Esophagus muscularis mucosa (tissue), 4 donors: ENCODE results near the gene FAM199X. TPM values are rescaled to one million over a fixed set of nuclear protein-coding genes. Genes with fewer than 3 reads are reported as not detected.

Experiments
- DNase-seq: peaks from one replicate; pipeline ENCODE4 v3.0.0-alpha.2; 2017; ENCODE audit errors: extremely low spot score
- H3K27ac ChIP-seq, 4 donors: fragments of 200-600 bp; sonication (generic); replicated peaks in 1 of 4; 1 replicate in 3 of 4; 2 replicates in 1 of 4; pipeline ENCODE4 v1.5.1; 2016 to 2019; ENCODE audit warnings: mild to moderate bottlenecking in 1 of 4
- H3K27me3 ChIP-seq, 4 donors: fragments of 200-600 bp; sonication (generic); one replicate each; pipeline versions ENCODE4 v1.5.1 to v1.6.0; 2016 to 2019
- H3K36me3 ChIP-seq, 4 donors: fragments of 200-600 bp; sonication (generic); one replicate each; pipeline ENCODE4 v1.5.1; 2016 to 2019
- H3K4me1 ChIP-seq, 4 donors: fragments of 200-600 bp; sonication (generic); one replicate each; pipeline ENCODE4 v1.5.1; 2016 to 2019
- H3K4me3 ChIP-seq, 4 donors: fragments of 200-600 bp; sonication (generic); 1 replicate in 2 of 4; 2 replicates in 2 of 4; pipeline ENCODE4 v1.5.1; 2016 to 2019; ENCODE audit warnings: mild to moderate bottlenecking in 4 of 4, moderate library complexity in 1 of 4
- H3K9me3 ChIP-seq, 4 donors: fragments of 200-600 bp; sonication (generic); 1 replicate in 3 of 4; 2 replicates in 1 of 4; pipeline ENCODE4 v1.5.1; 2016 to 2019
- CTCF ChIP-seq, 3 experiments: fragments of 200-600 bp in 2 of 3; fragments of 450-650 bp in 1 of 3; sonication (generic) in 2 of 3; IDR thresholded peaks; one replicate each; pipeline ENCODE4 v1.5.1; 2017 to 2019; ENCODE audit warnings: antibody characterized with exemption in 3 of 3, mild to moderate bottlenecking in 2 of 3, moderate library complexity in 1 of 3
- EP300 ChIP-seq: sonication (generic); formaldehyde crosslinking; IDR thresholded peaks from one replicate; pipeline ENCODE4 v1.6.1; 2017; ENCODE audit warnings: antibody characterized with exemption
- POLR2A ChIP-seq: fragments of 450-650 bp; IDR thresholded peaks from one replicate; pipeline ENCODE4 v1.6.1; 2017; ENCODE audit warnings: antibody characterized with exemption, moderate library complexity, mild to moderate bottlenecking, low read depth
- POLR2AphosphoS5 ChIP-seq, 2 donors: sonication (generic); formaldehyde crosslinking; IDR thresholded peaks; one replicate each; pipeline ENCODE4 v1.6.1; 2017; ENCODE audit warnings: antibody characterized with exemption in 2 of 2
- WGBS: methylation state at CpG from one replicate; pipeline ENCODE4 v1.1.5; 2018; 5-methylcytosine and 5-hydroxymethylcytosine counted together
- intact Hi-C: fragments of 100-400 bp; cut with DNase I; formaldehyde crosslinking; loops from one replicate; pipeline ENCODE4 v1.15.1; 2023
- total RNA-seq, 4 donors: library from RNA; depleted of rRNA; stranded (reverse); fragments of >200 nt; gene quantifications; one replicate each; pipeline versions ENCODE4 v1.1.0 to v1.2.1, GENCODE V29; 2016

Gene FAM199X
- total RNA-seq, 4 donors from 2014 or later, result 19.9 to 25.6 (median 21.0) TPM

- WGBS, result 85% methylated on average over 3 of the region's 3 CpGs
- TF ChIP-seq POLR2A (no peak), CTCF (IDR thresholded peaks at IDR 0.05) (no peak), EP300 (no peak), POLR2AphosphoS5 (IDR thresholded peaks at IDR 0.05) (no peak)
- no peak overlapping the region for H3K27ac ChIP-seq
- H3K4me3 ChIP-seq, result no peak overlapping the region
- H3K27me3 ChIP-seq, result no peaks in the 10 kb centered on the region
- H3K4me1 ChIP-seq, result peaks cover 0 to 24% (median 13%) of the 10 kb centered on the region in 4 donors
- no peaks in the 10 kb centered on the region for H3K9me3 ChIP-seq
- intact Hi-C loops, result loop anchor here (2.0 kb wide), 1 partner anchor 41 kb away; no protein-coding TSS in a partner anchor
- H3K36me3 ChIP-seq, result no peaks in the 10 kb centered on the region
- DNase-seq, result no peak
Observed at GRCh38 chrX:104137496-104137895, 28.8 kb upstream of the FAM199X start.

- no peak overlapping the region for H3K4me3 ChIP-seq
- DNase-seq, result no peak
- H3K27me3 ChIP-seq, result no peaks in the 10 kb centered on the region
- TF ChIP-seq POLR2AphosphoS5 (IDR thresholded peaks at IDR 0.05) (no peak), CTCF (IDR thresholded peaks at IDR 0.05) (no peak), POLR2A (no peak), EP300 (no peak)
- H3K9me3 ChIP-seq, result no peaks in the 10 kb centered on the region
- no peaks in the 10 kb centered on the region for H3K36me3 ChIP-seq
- peaks cover 0 to 4% (median 0%) of the 10 kb centered on the region in 4 donors for H3K4me1 ChIP-seq
- intact Hi-C loops, result no loop called here
- WGBS, result 79% methylated on average over 8 of the region's 8 CpGs
- no peak overlapping the region for H3K27ac ChIP-seq
Observed at GRCh38 chrX:104141087-104141760, 25.0 kb upstream of the FAM199X start.

- Histone ChIP-seq H3K36me3 (no peaks in the 10 kb centered on the region), H3K9me3 (no peaks in the 10 kb centered on the region), H3K27ac (no peak overlapping the region), H3K4me3 (no peak overlapping the region), H3K4me1 (peaks cover 10 to 13% (median 11%) of the 10 kb centered on the region in 4 donors), H3K27me3 (no peaks in the 10 kb centered on the region)
- 31% methylated on average over 1 of the region's 1 CpG for WGBS
- DNase-seq, result no peak
- TF ChIP-seq POLR2A (no peak), EP300 (no peak)
- intact Hi-C loops, result no loop called here
Observed at GRCh38 chrX:104151037-104151436, 15.2 kb upstream of the FAM199X start.

GRCh38 chrX:104156630-104157529 lies 9.4 kb upstream of the FAM199X start, which contains the start of gene SLC25A53:
Gene SLC25A53, minus strand, starts transcription at chrX:104157009. Its CDS starts 51,752 bp downstream, at chrX:104105257.
- DNase-seq, result peak; percentile 91
- intact Hi-C loops, result no loop called here
- Histone ChIP-seq H3K4me3 (peak within 1 kb of the TSS; percentile 58 to 67 (median 62)), H3K4me1 (peaks cover 10 to 17% (median 14%) of the 10 kb centered on the region in 4 donors), H3K27me3 (no peaks in the 10 kb centered on the region), H3K9me3 (no peaks in the 10 kb centered on the region), H3K36me3 (no peaks in the 10 kb centered on the region), H3K27ac (peak within 1 kb of the TSS; percentile 80 to 88 (median 86))
- TF ChIP-seq POLR2A (no peak), CTCF (IDR thresholded peaks at IDR 0.05) (no peak), EP300 (no peak), POLR2AphosphoS5 (IDR thresholded peaks at IDR 0.05) (peak; percentile 70 to 79)
- WGBS, result 47% methylated on average over 44 of the region's 44 CpGs
